NK-92 treated with Interleukin-12 subunit alpha and Interleukin-12 subunit beta, amount 100 ng/mL, for 24 hours (cell line): ENCODE data around the gene IRF3.

Experiments used
- DNase-seq: peaks from one replicate; lab custom pipeline; 2025; lab: John Stamatoyannopoulos, UW

Gene IRF3

GRCh38 chr19:49615861-49616260, 49.8 kb downstream of the IRF3 start:
- DNase-seq: no peak

GRCh38 chr19:49614096-49614833, 51.4 kb downstream of the IRF3 start:
- DNase-seq: peak; percentile 34

GRCh38 chr19:49613374-49613773, 52.3 kb downstream of the IRF3 start:
- no peak for DNase-seq
